ENCODE data around the gene PDE8B. TPM values are rescaled to one million over a fixed set of nuclear protein-coding genes. Genes with fewer than 3 reads are reported as not detected.

Gene PDE8B
- total RNA-seq, 1 donor from 2014 or later, result 1.1 TPM

DNA sequence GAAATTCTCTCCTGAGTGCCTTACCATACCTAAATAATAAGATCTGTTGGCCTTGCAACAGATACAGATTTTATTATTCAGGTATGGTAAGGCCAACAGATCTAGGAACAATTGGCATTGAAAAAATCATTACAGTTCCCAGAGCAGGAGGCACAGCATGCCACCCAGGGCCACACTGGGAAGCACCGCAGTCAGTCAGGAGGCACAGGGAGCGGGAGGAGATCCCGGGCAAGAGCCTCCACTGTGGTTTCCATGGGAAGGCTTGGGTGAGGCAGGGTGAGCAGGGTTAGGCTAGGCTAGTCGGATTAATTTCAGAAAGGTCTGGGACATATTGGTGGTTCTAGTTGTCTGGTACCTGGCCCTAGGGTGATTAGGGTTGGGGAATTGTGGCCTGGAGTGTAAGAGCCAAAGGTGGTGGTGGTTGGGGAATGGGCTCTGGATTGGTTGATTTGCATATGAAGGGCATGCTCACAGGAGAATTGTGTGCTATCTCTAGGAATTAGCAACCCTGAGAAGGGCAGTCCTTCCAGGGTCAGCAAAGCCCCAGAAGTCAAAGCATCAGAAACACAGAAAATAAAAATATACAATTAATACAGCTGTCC, 111.4 kb downstream of the PDE8B start:
- H3K27ac Mint-ChIP-seq (ENCODE audit: unreplicated experiment), result no peak overlapping the region
- H3K4me3 Mint-ChIP-seq (ENCODE audit: unreplicated experiment), result no peak overlapping the region
- no peaks in the 10 kb centered on the region for H3K27me3 Mint-ChIP-seq (ENCODE audit: low read depth)

DNA sequence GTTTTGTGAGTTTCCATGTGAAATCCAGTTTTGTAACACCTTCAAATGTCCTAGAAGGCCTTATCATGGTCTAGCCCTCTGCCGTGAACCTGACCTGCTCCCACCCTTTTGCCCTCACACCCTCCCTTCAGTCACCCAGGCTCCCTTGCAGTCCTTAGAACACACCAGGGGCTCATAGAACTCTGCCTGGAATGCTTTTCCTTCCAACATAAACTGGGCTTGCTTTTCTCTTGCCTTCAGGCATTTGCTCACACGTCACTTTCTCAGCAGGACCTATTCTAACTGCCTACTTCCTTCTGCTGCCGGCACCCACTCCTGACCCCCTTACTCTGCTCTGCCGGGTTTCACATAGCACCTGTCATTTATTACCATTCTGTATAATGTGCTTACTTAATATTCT, 111.9 kb downstream of the PDE8B start:
- H3K27ac Mint-ChIP-seq (ENCODE audit: unreplicated experiment), result no peak overlapping the region
- peaks cover 13% of the 10 kb centered on the region for H3K4me1 Mint-ChIP-seq (ENCODE audit: low read depth)
- no peaks in the 10 kb centered on the region for H3K36me3 Mint-ChIP-seq (ENCODE audit: low read depth)
- no peaks in the 10 kb centered on the region for H3K9me3 Mint-ChIP-seq (ENCODE audit: low read depth)
- DNase-seq (ENCODE audit: low spot score), result no peak
- no peaks in the 10 kb centered on the region for H3K27me3 Mint-ChIP-seq (ENCODE audit: low read depth)
- no peak overlapping the region for H3K4me3 Mint-ChIP-seq (ENCODE audit: unreplicated experiment)
- TF ChIP-seq, protein P1, sequence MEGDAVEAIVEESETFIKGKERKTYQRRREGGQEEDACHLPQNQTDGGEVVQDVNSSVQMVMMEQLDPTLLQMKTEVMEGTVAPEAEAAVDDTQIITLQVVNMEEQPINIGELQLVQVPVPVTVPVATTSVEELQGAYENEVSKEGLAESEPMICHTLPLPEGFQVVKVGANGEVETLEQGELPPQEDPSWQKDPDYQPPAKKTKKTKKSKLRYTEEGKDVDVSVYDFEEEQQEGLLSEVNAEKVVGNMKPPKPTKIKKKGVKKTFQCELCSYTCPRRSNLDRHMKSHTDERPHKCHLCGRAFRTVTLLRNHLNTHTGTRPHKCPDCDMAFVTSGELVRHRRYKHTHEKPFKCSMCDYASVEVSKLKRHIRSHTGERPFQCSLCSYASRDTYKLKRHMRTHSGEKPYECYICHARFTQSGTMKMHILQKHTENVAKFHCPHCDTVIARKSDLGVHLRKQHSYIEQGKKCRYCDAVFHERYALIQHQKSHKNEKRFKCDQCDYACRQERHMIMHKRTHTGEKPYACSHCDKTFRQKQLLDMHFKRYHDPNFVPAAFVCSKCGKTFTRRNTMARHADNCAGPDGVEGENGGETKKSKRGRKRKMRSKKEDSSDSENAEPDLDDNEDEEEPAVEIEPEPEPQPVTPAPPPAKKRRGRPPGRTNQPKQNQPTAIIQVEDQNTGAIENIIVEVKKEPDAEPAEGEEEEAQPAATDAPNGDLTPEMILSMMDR (IDR thresholded peaks at IDR 0.05), result no peak

More for the DNA sequence above, 111.4 kb downstream of the PDE8B start:
- DNase-seq (ENCODE audit: low spot score), result no peak
- Mint-ChIP-seq H3K4me1 (ENCODE audit: low read depth) (peaks cover 17% of the 10 kb centered on the region), H3K36me3 (ENCODE audit: low read depth) (no peaks in the 10 kb centered on the region), H3K9me3 (ENCODE audit: low read depth) (no peaks in the 10 kb centered on the region)
- TF ChIP-seq, protein P1 (IDR thresholded peaks at IDR 0.05), result no peak

DNA sequence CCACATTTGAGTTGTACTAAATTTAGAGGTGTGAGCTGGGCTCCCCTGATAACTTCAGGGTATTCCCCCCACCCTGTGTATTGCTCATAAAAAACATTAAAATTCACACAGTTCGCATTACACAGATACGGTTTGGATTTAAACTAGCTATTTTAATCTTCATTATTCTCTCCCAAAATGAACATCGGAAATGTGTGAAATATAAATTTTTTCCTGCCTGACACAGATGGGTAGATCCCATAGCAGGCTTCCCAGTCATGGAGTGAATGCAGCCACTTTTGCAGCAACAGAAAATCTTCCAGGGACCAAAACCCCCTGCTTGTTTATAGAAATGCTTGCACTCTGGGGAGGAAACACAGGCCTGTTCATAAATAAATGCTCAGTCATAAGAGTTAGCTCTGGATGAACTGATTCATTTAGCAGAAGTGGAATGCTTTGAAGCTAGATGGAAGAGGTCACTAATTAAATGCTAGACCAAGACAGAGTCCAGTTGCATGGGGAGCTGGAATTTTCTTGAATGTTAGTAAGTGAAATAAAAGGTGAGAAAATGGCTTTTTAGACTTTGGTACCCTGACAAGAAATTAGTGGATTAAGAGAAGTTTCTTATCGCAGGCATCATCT, 115.6 kb downstream of the PDE8B start:
- H3K4me3 Mint-ChIP-seq (ENCODE audit: unreplicated experiment), result no peak overlapping the region
- peaks cover 3% of the 10 kb centered on the region for H3K27me3 Mint-ChIP-seq (ENCODE audit: low read depth)
- no peak overlapping the region for H3K27ac Mint-ChIP-seq (ENCODE audit: unreplicated experiment)
- H3K36me3 Mint-ChIP-seq (ENCODE audit: low read depth), result no peaks in the 10 kb centered on the region
- H3K9me3 Mint-ChIP-seq (ENCODE audit: low read depth), result no peaks in the 10 kb centered on the region
- DNase-seq (ENCODE audit: low spot score), result no peak
- TF ChIP-seq, protein P1 (IDR thresholded peaks at IDR 0.05), result no peak
- H3K4me1 Mint-ChIP-seq (ENCODE audit: low read depth), result peaks cover 11% of the 10 kb centered on the region

DNA sequence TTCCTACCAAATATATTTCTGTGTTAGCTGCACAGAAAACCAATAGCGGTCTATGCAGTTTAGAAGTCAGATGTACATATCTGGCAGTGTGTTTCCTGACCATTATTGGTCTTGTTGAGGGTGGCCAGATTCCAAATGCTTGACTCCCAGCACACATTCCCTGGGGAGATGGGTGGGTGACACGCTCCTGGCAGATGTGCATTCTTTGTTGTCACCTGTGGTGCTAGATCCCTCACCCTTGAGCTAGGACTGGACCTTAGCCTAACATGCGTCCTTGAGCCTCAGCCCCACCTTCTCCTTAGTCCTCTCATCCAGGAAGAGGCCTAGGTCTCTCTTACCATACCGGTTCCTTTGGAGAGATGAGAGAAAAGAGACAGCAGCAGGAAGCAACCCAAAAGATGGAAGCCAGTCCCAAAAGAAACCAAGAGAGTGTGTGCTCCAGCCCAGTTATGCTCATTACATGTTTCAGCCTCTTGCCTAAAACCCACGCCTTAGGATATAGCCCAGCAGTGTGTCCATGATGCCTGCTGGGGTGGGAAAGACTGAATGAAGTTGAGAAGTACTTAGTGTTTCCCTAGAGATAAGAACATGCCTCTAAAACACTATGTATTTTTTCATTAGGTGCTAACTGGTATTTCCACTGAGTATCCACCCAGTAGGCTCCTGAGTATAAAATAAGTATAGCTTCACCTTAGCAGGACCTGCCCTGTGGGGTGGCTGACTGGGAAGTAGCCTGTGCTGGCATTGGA, 116.7 kb downstream of the PDE8B start:
- no peaks in the 10 kb centered on the region for H3K36me3 Mint-ChIP-seq (ENCODE audit: low read depth)
- peaks cover 5% of the 10 kb centered on the region for H3K27me3 Mint-ChIP-seq (ENCODE audit: low read depth)
- H3K4me1 Mint-ChIP-seq (ENCODE audit: low read depth), result peaks cover 6% of the 10 kb centered on the region
- TF ChIP-seq, protein P1 (IDR thresholded peaks at IDR 0.05), result no peak
- H3K27ac Mint-ChIP-seq (ENCODE audit: unreplicated experiment), result no peak overlapping the region
- H3K4me3 Mint-ChIP-seq (ENCODE audit: unreplicated experiment), result no peak overlapping the region
- H3K9me3 Mint-ChIP-seq (ENCODE audit: low read depth), result no peaks in the 10 kb centered on the region
- no peak for DNase-seq (ENCODE audit: low spot score)

DNA sequence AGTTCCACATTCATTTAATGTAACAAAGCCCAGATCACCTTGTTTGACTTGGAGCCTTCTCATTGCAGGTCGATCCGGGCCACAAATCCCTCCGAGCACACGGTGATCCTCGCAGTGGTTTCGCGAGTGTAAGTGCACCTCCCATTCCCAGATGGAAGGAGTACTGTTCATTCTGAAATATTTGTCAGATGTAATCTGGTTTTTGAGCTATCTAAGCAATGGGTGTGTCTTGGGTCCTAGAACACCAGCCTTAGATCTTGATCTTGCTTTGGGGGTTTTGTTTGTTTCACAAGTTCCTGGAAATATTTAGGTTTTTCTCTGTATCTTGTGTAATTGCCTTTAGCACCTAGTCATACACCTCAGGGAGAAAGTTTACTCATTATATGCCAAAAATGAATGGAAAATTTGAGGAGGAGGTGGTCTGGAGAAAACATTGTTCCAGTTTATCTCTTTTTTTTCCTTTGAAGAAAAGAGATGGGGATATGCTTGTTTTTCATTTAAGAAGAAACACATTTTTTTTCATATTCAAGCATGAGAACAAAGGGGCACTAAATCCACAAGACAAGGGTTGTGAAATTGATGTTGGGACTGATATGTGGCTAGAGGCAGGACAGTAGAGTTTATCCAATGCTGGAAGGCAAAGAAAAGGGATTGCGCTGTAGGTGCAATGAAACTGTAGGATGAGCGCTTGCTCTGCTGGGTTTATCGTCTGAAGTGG, 118.6 kb downstream of the PDE8B start:
- TF ChIP-seq, protein P1 (IDR thresholded peaks at IDR 0.05), result no peak
- no peaks in the 10 kb centered on the region for H3K4me1 Mint-ChIP-seq (ENCODE audit: low read depth)
- no peak for DNase-seq (ENCODE audit: low spot score)
- no peak overlapping the region for H3K27ac Mint-ChIP-seq (ENCODE audit: unreplicated experiment)
- no peaks in the 10 kb centered on the region for H3K9me3 Mint-ChIP-seq (ENCODE audit: low read depth)
- peaks cover 2% of the 10 kb centered on the region for H3K36me3 Mint-ChIP-seq (ENCODE audit: low read depth)
- peaks cover 5% of the 10 kb centered on the region for H3K27me3 Mint-ChIP-seq (ENCODE audit: low read depth)
- no peak overlapping the region for H3K4me3 Mint-ChIP-seq (ENCODE audit: unreplicated experiment)
